IMR-90 (cell line): ENCODE measurements around the gene ETFDH.

ENCODE experiments used
- CHD1 ChIP-seq: IDR thresholded peaks from 2 replicates; pipeline ENCODE4 v1.6.1; 2012; ENCODE audit warnings: low read depth, low read length, improper control_type of control experiment
- FOS ChIP-seq: fragments of 150-350 bp; IDR thresholded peaks from 2 replicates; pipeline ENCODE4 v1.6.1; 2016; ENCODE audit warnings: low read depth, low read length
- NFE2L2 ChIP-seq: fragments of 150-350 bp; IDR thresholded peaks from 2 replicates; pipeline ENCODE4 v1.6.1; 2016; ENCODE audit warnings: low read depth, mild to moderate bottlenecking, low read length
- POLR2A ChIP-seq: IDR thresholded peaks from 2 replicates; pipeline ENCODE4 v1.6.1; 2012; ENCODE audit warnings: mild to moderate bottlenecking, low read depth, low read length
- RAD21 ChIP-seq: IDR thresholded peaks from 2 replicates; pipeline ENCODE4 v1.6.1; 2012; ENCODE audit warnings: low read length, improper control_type of control experiment
- RCOR1 ChIP-seq: IDR thresholded peaks from 2 replicates; pipeline ENCODE4 v1.6.1; 2012; ENCODE audit warnings: mild to moderate bottlenecking, low read length, improper control_type of control experiment; ENCODE audit not compliant: insufficient replicate concordance
- RFX5 ChIP-seq: IDR thresholded peaks from 2 replicates; pipeline ENCODE4 v1.8.0; 2012; ENCODE audit warnings: low read depth, mild to moderate bottlenecking, low read length, moderate library complexity
- SMC3 ChIP-seq: fragments of 150-350 bp; IDR thresholded peaks from 2 replicates; pipeline ENCODE4 v1.6.1; 2016; ENCODE audit warnings: low read depth, mild to moderate bottlenecking, antibody characterized with exemption, low read length, moderate library complexity
- USF2 ChIP-seq: fragments of 150-350 bp; IDR thresholded peaks from 2 replicates; pipeline ENCODE4 v1.6.1; 2017; ENCODE audit warnings: mild to moderate bottlenecking, antibody characterized with exemption, low read length, low read depth
- TF ChIP-seq, protein P1 (sequence below): conservative IDR thresholded peaks from 2 replicates; pipeline ENCODE4 v1.5.1; 2012; ENCODE audit warnings: mild to moderate bottlenecking, low read depth, low read length, improper control_type of control experiment

DNA sequence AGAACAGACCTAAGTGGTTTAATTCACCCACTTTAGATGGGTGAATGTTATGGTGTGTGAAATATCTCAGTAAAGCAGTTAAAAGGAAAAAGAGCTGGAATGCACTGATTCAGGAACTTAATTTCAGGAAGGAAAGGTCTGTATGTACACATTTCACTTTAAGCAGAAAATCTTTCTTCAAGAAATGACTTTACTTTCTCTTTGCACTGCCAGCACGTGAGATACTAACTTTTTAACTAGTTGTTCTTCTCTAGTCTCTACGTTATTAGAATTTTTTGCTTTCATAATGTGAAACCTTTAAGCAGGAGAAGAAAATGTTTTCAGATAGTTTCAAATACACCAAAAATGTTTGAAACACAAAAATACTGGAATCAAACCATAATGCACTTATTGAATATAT, 19.2 kb upstream of the ETFDH start:
- no peak for TF ChIP-seq RAD21
- TF ChIP-seq, protein P1, sequence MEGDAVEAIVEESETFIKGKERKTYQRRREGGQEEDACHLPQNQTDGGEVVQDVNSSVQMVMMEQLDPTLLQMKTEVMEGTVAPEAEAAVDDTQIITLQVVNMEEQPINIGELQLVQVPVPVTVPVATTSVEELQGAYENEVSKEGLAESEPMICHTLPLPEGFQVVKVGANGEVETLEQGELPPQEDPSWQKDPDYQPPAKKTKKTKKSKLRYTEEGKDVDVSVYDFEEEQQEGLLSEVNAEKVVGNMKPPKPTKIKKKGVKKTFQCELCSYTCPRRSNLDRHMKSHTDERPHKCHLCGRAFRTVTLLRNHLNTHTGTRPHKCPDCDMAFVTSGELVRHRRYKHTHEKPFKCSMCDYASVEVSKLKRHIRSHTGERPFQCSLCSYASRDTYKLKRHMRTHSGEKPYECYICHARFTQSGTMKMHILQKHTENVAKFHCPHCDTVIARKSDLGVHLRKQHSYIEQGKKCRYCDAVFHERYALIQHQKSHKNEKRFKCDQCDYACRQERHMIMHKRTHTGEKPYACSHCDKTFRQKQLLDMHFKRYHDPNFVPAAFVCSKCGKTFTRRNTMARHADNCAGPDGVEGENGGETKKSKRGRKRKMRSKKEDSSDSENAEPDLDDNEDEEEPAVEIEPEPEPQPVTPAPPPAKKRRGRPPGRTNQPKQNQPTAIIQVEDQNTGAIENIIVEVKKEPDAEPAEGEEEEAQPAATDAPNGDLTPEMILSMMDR: no peak
- TF ChIP-seq POLR2A: no peak
- TF ChIP-seq NFE2L2: no peak
- TF ChIP-seq FOS: no peak
- TF ChIP-seq RCOR1: no peak
- no peak for TF ChIP-seq RFX5
- no peak for TF ChIP-seq CHD1
- TF ChIP-seq SMC3: no peak
- no peak for TF ChIP-seq USF2
